ENCODE results near the gene DNAJA1. TPM values are rescaled to one million over a fixed set of nuclear protein-coding genes. Genes with fewer than 3 reads are reported as not detected.
"Not testable (repeated sequence)": the region's sequence is repeated elsewhere in the genome, so short reads cannot be mapped to it uniquely, and the experiment has no call there.

DNAJA1 gene
- total RNA-seq (2014; rRNA removed; shearing (Covaris generic)), result 265 and 312 TPM in 2 replicates

DNA sequence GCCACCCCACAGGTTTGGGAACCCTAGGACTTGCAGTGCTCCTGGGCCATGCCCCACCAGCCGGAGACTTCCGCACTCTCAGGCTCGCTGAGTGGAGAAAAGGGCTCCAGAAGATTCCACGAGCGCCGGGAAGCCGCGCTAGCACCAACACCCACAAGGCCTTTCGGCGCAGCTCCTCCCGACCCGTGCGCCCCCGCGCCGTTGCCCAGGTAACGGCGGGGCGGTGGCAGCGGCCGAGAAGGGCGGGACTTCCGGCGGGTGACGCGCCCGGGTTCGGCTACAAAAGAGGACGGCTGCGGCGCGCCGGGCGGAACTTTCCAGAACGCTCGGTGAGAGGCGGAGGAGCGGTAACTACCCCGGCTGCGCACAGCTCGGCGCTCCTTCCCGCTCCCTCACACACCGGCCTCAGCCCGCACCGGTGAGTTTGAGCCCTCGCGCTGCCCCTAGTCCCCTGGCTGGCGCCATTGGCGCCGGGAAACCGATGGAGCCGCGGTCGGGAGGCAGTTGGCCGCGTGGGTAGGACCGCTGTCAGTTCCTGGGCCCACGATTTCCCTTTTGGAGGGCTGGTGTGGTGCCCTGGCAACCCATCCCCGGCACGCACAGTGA, at the start of gene DNAJA1:
TSS of gene DNAJA1 (plus strand) at position 308 of the 606 bp plus-strand sequence. CDS start 1,212 bp downstream, outside the sequence.
- DNase-seq (ENCODE audit: low read depth), result peak; percentile 92

GRCh38 chr9:32978051-32978450, 47.0 kb upstream of the DNAJA1 start:
- DNase-seq (ENCODE audit: low read depth), result no peak

- peak; percentile 7 for DNase-seq (ENCODE audit: low read depth)
Observed at GRCh38 chr9:32986971-32987370, 38.1 kb upstream of the DNAJA1 start.

- DNase-seq (ENCODE audit: low read depth), result no peak
Observed at GRCh38 chr9:32989660-32990059, 35.4 kb upstream of the DNAJA1 start.

- DNase-seq (ENCODE audit: low read depth), result no peak
Observed at GRCh38 chr9:32991897-32992594, 33.0 kb upstream of the DNAJA1 start.

DNA sequence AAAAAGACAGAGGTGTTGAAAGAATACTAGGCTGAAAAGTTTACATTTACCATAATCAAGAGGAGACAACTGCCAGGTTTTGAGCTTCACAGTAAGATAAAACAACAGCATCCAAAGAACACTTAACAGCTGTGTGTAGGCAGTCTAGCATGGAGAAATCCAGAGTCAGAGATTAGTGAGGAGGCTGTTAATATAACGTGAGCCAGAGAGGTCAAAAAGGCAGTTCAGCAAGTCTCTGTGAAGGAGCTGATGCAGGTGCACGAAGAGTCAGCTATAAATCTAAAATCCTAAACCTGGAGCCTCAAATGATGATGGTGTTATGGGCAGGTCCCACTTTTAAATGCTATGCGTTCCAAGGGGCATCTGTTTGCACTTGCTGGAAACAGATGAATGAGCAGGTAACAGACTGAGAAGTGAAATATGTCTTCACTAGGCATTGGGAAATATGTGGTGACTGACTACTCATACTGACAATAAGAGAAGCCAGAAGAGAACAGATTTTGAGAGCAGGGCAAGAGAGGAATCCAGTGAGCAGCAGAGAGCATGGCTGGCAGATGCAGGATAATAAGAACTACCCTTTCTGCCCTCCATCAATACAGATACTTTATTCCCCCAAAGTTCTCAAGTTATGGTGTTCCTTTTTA, 32.4 kb upstream of the DNAJA1 start:
- DNase-seq (ENCODE audit: low read depth), result no peak

DNA sequence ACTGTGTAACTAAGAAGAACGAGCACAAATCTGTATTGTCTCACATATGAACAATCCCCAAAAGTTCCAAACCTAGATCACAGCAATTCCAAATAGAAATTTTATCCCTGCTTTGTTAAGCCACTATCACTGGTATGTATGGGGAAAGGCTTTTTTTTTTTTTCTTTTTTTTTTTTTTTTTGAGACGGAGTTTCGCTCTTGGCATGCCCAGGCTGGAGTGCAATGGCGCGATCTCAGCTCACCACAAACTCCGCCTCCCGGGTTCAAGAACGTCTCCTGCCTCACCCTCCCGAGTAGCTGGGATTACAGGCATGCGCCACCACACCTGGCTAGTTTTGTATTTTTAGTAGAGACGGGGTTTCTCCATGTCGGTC, 24.4 kb upstream of the DNAJA1 start:
- DNase-seq (ENCODE audit: low read depth), result peak; percentile 14

DNA sequence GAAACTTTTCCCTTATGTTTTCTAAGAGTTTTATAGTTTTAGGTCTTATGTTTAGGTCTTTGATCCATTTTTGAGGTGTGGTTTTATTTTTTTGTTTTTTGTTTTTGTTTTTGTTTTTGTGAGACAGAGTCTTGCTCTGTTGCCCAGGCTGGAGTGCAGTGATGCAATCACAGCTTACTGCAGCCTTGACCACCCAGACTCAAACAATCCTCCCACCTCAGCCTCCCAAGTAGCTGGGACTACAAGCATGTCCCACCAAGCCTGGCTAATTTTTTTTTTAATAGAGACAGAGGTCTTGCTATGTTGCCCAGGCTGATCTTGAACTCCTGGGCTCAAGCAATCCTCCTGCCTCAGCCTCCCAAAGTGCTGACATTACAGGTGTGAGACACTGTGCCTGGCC, 19.7 kb upstream of the DNAJA1 start:
- not testable (repeated sequence) for DNase-seq (ENCODE audit: low read depth)

DNA sequence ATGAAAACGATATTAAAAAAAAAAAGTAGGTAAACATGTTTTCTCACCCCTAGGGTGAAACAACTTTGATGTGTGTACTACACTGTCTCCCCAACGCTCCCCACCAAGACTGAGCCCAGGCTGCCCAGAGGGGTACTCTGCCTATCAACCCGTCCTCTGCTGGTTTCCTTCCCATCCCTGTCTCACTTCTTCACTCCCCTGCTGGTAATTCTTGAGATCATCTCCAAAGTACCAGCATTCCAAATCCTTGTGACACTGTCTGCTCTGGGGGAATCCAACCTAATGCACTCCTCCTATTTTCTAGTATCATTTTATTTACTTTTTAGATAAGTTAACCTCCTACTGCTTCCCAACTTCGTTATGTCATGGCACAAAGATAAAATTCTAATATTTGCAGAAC, 17.3 kb upstream of the DNAJA1 start:
- DNase-seq (ENCODE audit: low read depth), result no peak

- DNase-seq (ENCODE audit: low read depth), result no peak
Observed at GRCh38 chr9:33011831-33012230, 13.2 kb upstream of the DNAJA1 start.

GRCh38 chr9:33012328-33013069, 12.6 kb upstream of the DNAJA1 start:
- DNase-seq (ENCODE audit: low read depth), result no peak

GRCh38 chr9:33013962-33014664, 11.0 kb upstream of the DNAJA1 start:
- no peak for DNase-seq (ENCODE audit: low read depth)

- DNase-seq (ENCODE audit: low read depth), result no peak
Observed at GRCh38 chr9:33014665-33015014, 10.4 kb upstream of the DNAJA1 start.

GRCh38 chr9:33017283-33018041, 7.6 kb upstream of the DNAJA1 start:
- DNase-seq (ENCODE audit: low read depth), result no peak

- DNase-seq (ENCODE audit: low read depth), result no peak
Observed at GRCh38 chr9:33019797-33020196, 5.3 kb upstream of the DNAJA1 start.

GRCh38 chr9:33022303-33022702, 2.8 kb upstream of the DNAJA1 start:
- no peak for DNase-seq (ENCODE audit: low read depth)

- no peak for DNase-seq (ENCODE audit: low read depth)
Observed at GRCh38 chr9:33022755-33023154, 2.3 kb upstream of the DNAJA1 start.

GRCh38 chr9:33023661-33024060, 1.4 kb upstream of the DNAJA1 start:
- DNase-seq (ENCODE audit: low read depth), result no peak

DNA sequence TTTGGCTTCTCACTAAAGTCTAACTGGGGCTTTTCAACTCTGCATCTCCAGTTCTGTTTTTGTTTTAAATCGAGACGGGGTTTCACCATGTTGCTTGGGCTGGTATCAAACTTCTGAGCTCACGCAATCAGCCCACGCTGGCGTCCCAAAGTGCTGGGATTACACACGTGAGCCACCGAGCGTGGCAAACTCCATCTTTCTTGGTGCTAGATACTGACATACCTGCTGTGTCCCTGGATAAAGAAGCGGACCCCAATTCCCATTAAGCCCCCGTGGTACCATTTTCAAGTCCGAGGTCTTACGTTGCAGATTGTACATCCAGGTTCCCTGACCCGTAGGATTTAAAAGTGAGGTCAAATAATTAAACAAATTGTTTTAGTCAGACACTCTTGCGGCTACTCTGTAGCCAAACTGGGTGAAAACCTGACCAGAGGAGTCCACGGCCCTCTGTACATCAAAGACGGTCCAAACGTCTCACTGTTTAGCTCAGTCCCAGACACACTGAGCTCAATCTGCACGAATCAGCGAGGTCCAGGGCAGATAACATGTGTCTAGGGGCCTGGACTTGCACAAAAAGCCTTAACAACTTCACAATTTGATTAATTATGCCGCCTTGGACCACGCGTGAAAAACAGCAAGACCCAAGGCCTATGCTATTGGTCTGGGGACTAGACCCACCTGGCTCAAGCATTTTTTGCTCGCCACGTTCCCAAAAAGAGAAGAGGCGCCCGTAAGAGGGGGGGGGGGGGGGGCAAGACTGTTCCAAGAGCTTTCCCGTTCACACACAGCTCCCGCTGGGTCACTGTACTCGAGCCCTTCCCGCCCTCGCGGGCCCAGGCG, 727 bp upstream of the DNAJA1 start:
- peak; percentile 40 for DNase-seq (ENCODE audit: low read depth)
